HUES48 (cell line): Measurements from ENCODE around the gene DNAAF2.
A peak's percentile ranks its signal among the peaks of the same experiment; 100 is the strongest.
"Not testable (repeated sequence)": the region's sequence is repeated elsewhere in the genome, so short reads cannot be mapped to it uniquely, and the experiment has no call there.

Experiments used
- H3K27ac ChIP-seq: one replicate; pipeline ENCODE4 v1.7.0; 2013; ENCODE audit warnings: low read depth, low read length, inconsistent platforms
- H3K27me3 ChIP-seq: 2 replicates; pipeline ENCODE4 v1.6.1; 2013; ENCODE audit warnings: mild to moderate bottlenecking, low read length; ENCODE audit not compliant: control insufficient read depth, insufficient read depth
- H3K36me3 ChIP-seq: 2 replicates; pipeline ENCODE4 v1.6.1; 2013; ENCODE audit warnings: low read length; ENCODE audit not compliant: control insufficient read depth, insufficient read depth
- H3K4me1 ChIP-seq: 2 replicates; pipeline ENCODE4 v1.6.1; 2013; ENCODE audit warnings: mild to moderate bottlenecking, low read length; ENCODE audit not compliant: control insufficient read depth, insufficient read depth
- H3K4me3 ChIP-seq: 2 replicates; pipeline ENCODE4 v1.5.1; 2013; ENCODE audit warnings: mild to moderate bottlenecking, low read depth, low read length
- H3K9ac ChIP-seq: 2 replicates; pipeline ENCODE4 v1.6.1; 2013; ENCODE audit warnings: mild to moderate bottlenecking, low read depth, low read length, moderate library complexity
- H3K9me3 ChIP-seq: 2 replicates; pipeline ENCODE4 v1.6.1; 2013; ENCODE audit warnings: low read length; ENCODE audit not compliant: control insufficient read depth, insufficient read depth

Gene DNAAF2

DNA sequence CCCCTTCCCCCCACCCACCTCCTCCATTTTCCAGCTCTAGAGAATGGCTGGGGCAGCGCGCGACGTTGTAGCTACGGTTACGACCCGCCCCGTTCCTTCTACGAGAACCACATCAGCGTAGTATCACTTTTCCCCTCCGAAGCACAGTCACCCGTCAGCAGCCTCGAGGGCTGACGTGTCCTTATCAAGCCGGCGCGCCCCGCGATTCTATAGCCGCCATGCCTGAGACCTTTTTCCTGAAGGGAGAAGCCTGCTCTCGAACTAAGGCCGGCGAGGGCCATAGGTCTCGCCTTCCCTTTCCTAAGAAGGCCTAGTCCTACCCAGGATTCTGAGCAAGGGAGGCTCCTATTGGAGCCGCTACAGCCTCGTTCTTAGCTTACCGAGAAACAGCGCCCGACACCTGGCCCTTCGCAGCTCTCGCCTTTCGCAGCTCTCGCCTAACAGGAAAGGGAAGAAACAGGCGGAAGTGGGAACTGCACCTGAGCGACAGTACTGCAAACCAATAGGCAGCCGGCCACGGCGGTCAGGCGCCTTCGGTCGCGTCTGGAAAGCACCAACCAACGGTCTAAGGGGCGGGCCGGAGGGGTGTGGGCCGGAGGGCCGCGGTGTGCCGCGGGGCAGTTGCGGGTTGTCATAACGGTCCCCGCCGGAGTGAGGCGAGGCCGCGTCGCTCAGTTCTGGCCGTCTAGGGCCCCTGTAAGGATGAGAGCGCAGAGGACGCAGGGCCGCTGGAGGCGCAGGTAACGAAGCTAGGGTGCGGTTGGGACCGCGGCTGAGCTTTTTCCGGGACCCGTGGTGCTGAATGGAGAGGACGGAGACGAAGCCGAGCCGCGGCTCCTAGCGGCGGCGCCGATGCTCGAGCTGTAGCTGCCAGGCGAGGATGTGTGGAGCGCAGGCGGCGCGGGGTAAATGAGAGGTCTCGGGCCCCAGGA, 14.6 kb downstream of the DNAAF2 start, which contains the start of the genes MGAT2 and RPL36AL:
Gene MGAT2, plus strand, starts transcription at position 618 of the 932 bp plus-strand sequence. CDS start 470 bp downstream, outside the sequence.
Gene RPL36AL, minus strand, starts transcription at position 445 of the 932 bp plus-strand sequence. CDS start 1,522 bp downstream, outside the sequence.
- peak within 1 kb of the TSS; percentile 95 for H3K9ac ChIP-seq
- no peaks in the 10 kb centered on the region for H3K27me3 ChIP-seq
- peaks cover 41% of the 10 kb centered on the region for H3K36me3 ChIP-seq
- peak within 1 kb of the TSS; percentile 99 for H3K4me3 ChIP-seq
- H3K4me1 ChIP-seq = peaks cover 17% of the 10 kb centered on the region
- H3K9me3 ChIP-seq = no peaks in the 10 kb centered on the region
- peak within 1 kb of the TSS; percentile 94 for H3K27ac ChIP-seq

DNA sequence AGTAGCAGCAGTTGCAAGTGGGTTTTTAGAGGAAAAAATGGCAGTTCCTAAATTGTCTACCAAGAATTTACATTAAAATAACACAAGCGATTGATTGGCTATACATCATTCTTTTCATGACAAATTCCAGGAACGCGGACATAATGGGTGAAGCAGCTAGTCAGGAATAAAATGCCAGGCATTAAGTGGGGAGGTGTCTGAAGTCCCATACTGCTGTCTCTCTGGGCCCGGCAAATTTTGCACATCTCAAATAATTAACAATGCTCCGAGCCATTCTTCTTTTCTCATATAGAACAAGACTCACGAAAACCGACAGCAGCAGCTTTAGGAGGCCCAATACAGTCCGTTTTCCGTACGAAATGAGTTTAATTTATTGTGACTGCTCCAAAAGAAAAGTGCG, 15.3 kb downstream of the DNAAF2 start:
- Histone ChIP-seq H3K27ac (peak overlapping the region; percentile 94), H3K9me3 (no peaks in the 10 kb centered on the region), H3K4me3 (peak overlapping the region; percentile 99), H3K4me1 (peaks cover 17% of the 10 kb centered on the region), H3K36me3 (peaks cover 34% of the 10 kb centered on the region), H3K27me3 (no peaks in the 10 kb centered on the region), H3K9ac (peak overlapping the region; percentile 95)

DNA sequence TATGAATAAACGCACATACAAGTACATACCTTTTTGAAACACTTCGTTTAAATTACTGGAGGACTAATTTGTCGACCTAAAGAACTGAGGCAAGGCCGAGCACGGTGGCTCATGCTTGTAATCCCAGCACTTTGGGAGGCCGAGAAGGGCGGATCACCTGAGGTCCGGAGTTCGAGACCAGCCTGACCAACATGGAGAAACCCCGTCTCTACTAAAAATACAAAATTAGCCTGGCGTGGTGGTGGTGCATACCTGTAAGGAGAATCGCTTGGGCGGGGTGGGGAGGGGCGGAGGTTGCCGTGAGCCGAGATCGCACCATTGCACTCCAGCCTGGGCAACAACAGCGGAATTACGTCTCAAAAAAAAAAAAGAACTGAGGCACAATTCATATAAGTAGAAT, 15.8 kb downstream of the DNAAF2 start:
- not testable (repeated sequence) for H3K9me3 ChIP-seq, H3K27me3 ChIP-seq
- peak overlapping the region; percentile 99 for H3K4me3 ChIP-seq
- H3K9ac ChIP-seq = peak overlapping the region; percentile 95; the same call in 1 of the 2 replicates
- H3K4me1 ChIP-seq = peaks cover 17% of the 10 kb centered on the region
- peaks cover 34% of the 10 kb centered on the region for H3K36me3 ChIP-seq
- peak overlapping the region; percentile 94 for H3K27ac ChIP-seq

GRCh38 chr14:49617852-49618519, 17.1 kb downstream of the DNAAF2 start:
- no peak overlapping the region for H3K27ac ChIP-seq
- H3K27me3 ChIP-seq = no peaks in the 10 kb centered on the region
- no peaks in the 10 kb centered on the region for H3K9me3 ChIP-seq
- peaks cover 15% of the 10 kb centered on the region for H3K4me1 ChIP-seq
- peaks cover 34% of the 10 kb centered on the region for H3K36me3 ChIP-seq
- no peak overlapping the region for H3K4me3 ChIP-seq
- no peak overlapping the region for H3K9ac ChIP-seq

DNA sequence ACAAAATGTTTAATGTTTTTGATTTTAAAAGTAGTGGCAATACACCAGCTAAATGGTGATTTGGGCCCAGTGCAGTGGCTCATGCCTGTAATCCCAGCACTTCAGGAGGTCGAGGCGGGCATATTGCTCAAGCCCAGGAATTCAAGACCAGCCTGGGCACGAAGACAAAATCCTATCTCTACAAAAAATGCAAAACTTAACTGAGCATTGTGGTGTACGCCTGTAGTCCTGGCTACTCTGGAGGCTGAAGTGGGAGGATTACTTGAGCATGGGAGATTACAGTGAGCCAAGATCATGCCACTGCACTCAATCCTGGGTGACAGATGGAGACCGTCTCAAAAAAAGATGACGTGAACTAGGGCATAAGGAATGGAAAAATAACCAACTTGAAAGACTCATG, 19.3 kb downstream of the DNAAF2 start:
- Histone ChIP-seq H3K36me3 (peaks cover 31% of the 10 kb centered on the region), H3K4me1 (0 out of 2 replicates have a peak, but pooled peaks cover 4% of the 10 kb centered on the region)

DNA sequence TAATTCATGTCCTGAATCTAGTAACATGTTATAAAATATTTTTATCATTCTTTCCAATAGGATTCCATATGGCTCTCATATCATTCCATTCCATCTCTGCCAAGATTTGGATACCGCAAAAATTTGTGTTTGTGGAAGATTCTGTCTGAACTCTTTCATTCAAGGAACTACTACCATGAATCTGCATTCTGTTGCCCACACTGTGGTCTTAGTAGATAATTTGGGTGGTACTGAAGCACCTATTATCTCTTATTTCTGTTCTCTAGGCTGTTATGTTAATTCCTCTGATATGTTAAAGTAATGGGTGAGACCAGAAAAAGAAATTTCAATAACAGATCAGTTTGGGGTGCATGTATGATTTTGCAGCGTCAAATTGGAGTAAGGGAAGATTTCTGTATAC, 20.8 kb downstream of the DNAAF2 start:
- H3K4me1 ChIP-seq = 0 out of 2 replicates have a peak, but pooled peaks cover 3% of the 10 kb centered on the region
- no peak overlapping the region for H3K27ac ChIP-seq
- peaks cover 31% of the 10 kb centered on the region for H3K36me3 ChIP-seq

More for the DNA sequence above, 19.3 kb downstream of the DNAAF2 start:
- no peaks in the 10 kb centered on the region for H3K27me3 ChIP-seq
- no peak overlapping the region for H3K4me3 ChIP-seq
- no peak overlapping the region for H3K27ac ChIP-seq
- H3K9me3 ChIP-seq = no peaks in the 10 kb centered on the region
- no peak overlapping the region for H3K9ac ChIP-seq

DNA sequence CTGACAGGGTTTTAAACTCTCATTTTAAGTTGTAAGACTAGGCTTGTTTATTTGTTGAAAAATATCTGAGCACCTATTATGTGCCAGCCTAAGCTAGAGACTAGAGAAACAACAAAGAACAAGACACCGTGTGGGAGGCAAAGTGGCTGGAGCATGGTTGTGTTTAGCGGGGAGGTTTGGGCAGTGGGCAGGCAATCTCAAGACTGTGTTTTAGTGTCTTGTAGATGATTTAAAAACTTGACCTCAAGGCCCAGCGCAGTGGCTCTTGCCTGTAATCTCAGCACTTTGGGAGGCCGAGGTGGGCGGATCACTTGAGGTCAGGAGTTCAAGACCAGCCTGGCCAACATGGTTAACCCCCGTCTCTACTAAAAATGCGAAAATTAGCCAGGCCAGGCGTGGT, 22.4 kb downstream of the DNAAF2 start:
- H3K27ac ChIP-seq = no peak overlapping the region
- no peak overlapping the region for H3K9ac ChIP-seq
- no peak overlapping the region for H3K4me3 ChIP-seq
- no peaks in the 10 kb centered on the region for H3K9me3 ChIP-seq
- H3K4me1 ChIP-seq = no peaks in the 10 kb centered on the region
- H3K36me3 ChIP-seq = peaks cover 26% of the 10 kb centered on the region
- H3K27me3 ChIP-seq = no peaks in the 10 kb centered on the region

More for the DNA sequence above, 20.8 kb downstream of the DNAAF2 start:
- H3K4me3 ChIP-seq = no peak overlapping the region
- H3K27me3 ChIP-seq = no peaks in the 10 kb centered on the region
- H3K9me3 ChIP-seq = no peaks in the 10 kb centered on the region
- H3K9ac ChIP-seq = no peak overlapping the region

DNA sequence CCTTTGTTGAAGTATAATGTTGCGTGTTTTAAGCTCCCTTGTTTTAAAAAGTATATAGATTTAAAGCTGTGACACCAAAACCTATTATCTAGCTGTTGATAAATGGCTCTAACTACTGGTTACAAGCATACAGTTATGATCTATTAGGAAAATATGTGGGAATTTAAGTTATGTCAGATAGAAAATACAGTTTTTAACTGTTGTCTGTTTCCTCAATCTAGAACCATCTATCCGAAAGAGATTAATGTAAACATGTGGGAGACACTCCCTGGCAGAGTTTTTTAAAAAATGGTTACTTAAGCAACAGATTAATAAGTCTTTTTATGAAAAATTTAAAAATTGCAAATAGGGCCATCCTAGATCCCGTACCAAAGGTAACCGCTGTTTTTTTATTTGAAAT, 22.8 kb downstream of the DNAAF2 start:
- no peaks in the 10 kb centered on the region for H3K4me1 ChIP-seq
- H3K9me3 ChIP-seq = no peaks in the 10 kb centered on the region
- no peaks in the 10 kb centered on the region for H3K27me3 ChIP-seq
- H3K36me3 ChIP-seq = peaks cover 26% of the 10 kb centered on the region
- no peak overlapping the region for H3K4me3 ChIP-seq
- no peak overlapping the region for H3K27ac ChIP-seq
- H3K9ac ChIP-seq = no peak overlapping the region

DNA sequence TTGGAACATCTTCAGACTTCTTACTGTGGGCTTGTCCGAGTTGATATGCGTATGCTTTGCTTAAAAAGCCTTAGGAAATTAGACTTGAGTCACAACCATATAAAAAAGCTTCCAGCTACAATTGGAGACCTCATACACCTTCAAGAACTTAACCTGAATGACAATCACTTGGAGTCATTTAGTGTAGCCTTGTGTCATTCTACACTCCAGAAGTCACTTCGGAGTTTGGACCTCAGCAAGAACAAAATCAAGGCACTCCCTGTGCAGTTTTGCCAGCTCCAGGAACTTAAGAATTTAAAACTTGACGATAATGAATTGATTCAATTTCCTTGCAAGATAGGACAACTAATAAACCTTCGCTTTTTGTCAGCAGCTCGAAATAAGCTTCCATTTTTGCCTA, 27.5 kb downstream of the DNAAF2 start:
- Histone ChIP-seq H3K4me3 (no peak overlapping the region), H3K4me1 (no peaks in the 10 kb centered on the region), H3K27me3 (no peaks in the 10 kb centered on the region), H3K9ac (no peak overlapping the region), H3K27ac (no peak overlapping the region), H3K9me3 (no peaks in the 10 kb centered on the region), H3K36me3 (peaks cover 44% of the 10 kb centered on the region)

- peak within 1 kb of the TSS; percentile 98 for H3K4me3 ChIP-seq
- no peaks in the 10 kb centered on the region for H3K27me3 ChIP-seq
- no peaks in the 10 kb centered on the region for H3K9me3 ChIP-seq
- peak within 1 kb of the TSS; percentile 91 for H3K27ac ChIP-seq
- H3K9ac ChIP-seq = peak within 1 kb of the TSS; percentile 95
- peaks cover 12% of the 10 kb centered on the region for H3K36me3 ChIP-seq
- no peaks in the 10 kb centered on the region for H3K4me1 ChIP-seq
Observed at GRCh38 chr14:49598485-49599300, 36.4 kb downstream of the DNAAF2 start, which contains the start of gene LRR1. Gene LRR1 (plus strand): TSS chr14:49598940. CDS start chr14:49599021, 81 bp downstream.
